Germinal center (tissue), 1 donor: ENCODE results near the gene DHPS.
"Not testable (repeated sequence)": the region's sequence is repeated elsewhere in the genome, so short reads cannot be mapped to it uniquely, and the experiment has no call there.

ENCODE experiments used
- DNase-seq: peaks from one replicate; pipeline ENCODE4 v3.0.0; 2012; ENCODE audit warnings: mixed read lengths, low spot score

DHPS gene

GRCh38 chr19:12681074-12681987 is at the start of gene DHPS:
TSS of gene DHPS (minus strand) at chr19:12681880. CDS start at chr19:12681766, 114 bp downstream.
- peak; percentile 93 for DNase-seq

- DNase-seq, result no peak
Observed at GRCh38 chr19:12731337-12731736, 49.7 kb upstream of the DHPS start.

GRCh38 chr19:12730064-12730463 is 48.4 kb upstream of the DHPS start:
- DNase-seq, result no peak

- no peak for DNase-seq
Observed at GRCh38 chr19:12727745-12728433, 46.2 kb upstream of the DHPS start.

- no peak for DNase-seq
Observed at GRCh38 chr19:12726988-12727316, 45.3 kb upstream of the DHPS start.

GRCh38 chr19:12725612-12726011 is 43.9 kb upstream of the DHPS start:
- DNase-seq, result not testable (repeated sequence)

GRCh38 chr19:12723641-12724426 is 42.2 kb upstream of the DHPS start, which contains the start of gene TNPO2:
TSS of gene TNPO2 (minus strand) at chr19:12723932. CDS start at chr19:12720977, 2,955 bp downstream.
- peak; percentile 72 for DNase-seq

- no peak for DNase-seq
Observed at GRCh38 chr19:12723381-12723640, 41.6 kb upstream of the DHPS start.

- peak; percentile 98 for DNase-seq
Observed at GRCh38 chr19:12722566-12723380, 41.1 kb upstream of the DHPS start.

- DNase-seq, result peak; percentile 75
Observed at GRCh38 chr19:12721656-12722565, 40.2 kb upstream of the DHPS start.

- no peak for DNase-seq
Observed at GRCh38 chr19:12720851-12721655, 39.4 kb upstream of the DHPS start.

GRCh38 chr19:12720296-12720695 is 38.6 kb upstream of the DHPS start:
- no peak for DNase-seq

- no peak for DNase-seq
Observed at GRCh38 chr19:12715929-12716328, 34.2 kb upstream of the DHPS start.

GRCh38 chr19:12715102-12715501 is 33.4 kb upstream of the DHPS start:
- DNase-seq, result no peak

GRCh38 chr19:12713304-12713703 is 31.6 kb upstream of the DHPS start:
- not testable (repeated sequence) for DNase-seq

GRCh38 chr19:12712077-12712476 is 30.4 kb upstream of the DHPS start:
- DNase-seq, result not testable (repeated sequence)

- no peak for DNase-seq
Observed at GRCh38 chr19:12711187-12711586, 29.5 kb upstream of the DHPS start.

GRCh38 chr19:12708641-12709040 is 27.0 kb upstream of the DHPS start:
- no peak for DNase-seq

- no peak for DNase-seq
Observed at GRCh38 chr19:12706332-12706718, 24.6 kb upstream of the DHPS start.
